Gastroesophageal sphincter (tissue), 3 donors: ENCODE data around the gene PKHD1.
"Not testable (repeated sequence)": the region's sequence is repeated elsewhere in the genome, so short reads cannot be mapped to it uniquely, and the experiment has no call there.

Experiments
- CTCF ChIP-seq, 4 experiments: fragments of 200-600 bp in 2 of 4; fragments of 450-650 bp in 2 of 4; sonication (generic) in 1 of 4; IDR thresholded peaks; one replicate each; pipeline ENCODE4 v1.5.1; 2017 to 2019; ENCODE audit warnings: antibody characterized with exemption in 4 of 4, mild to moderate bottlenecking in 2 of 4, moderate library complexity in 2 of 4
- EP300 ChIP-seq: sonication (generic); formaldehyde crosslinking; IDR thresholded peaks from one replicate; pipeline ENCODE4 v1.6.1; 2017; ENCODE audit warnings: antibody characterized with exemption, mild to moderate bottlenecking
- POLR2A ChIP-seq, 2 donors: fragments of 450-650 bp; IDR thresholded peaks; one replicate each; pipeline ENCODE4 v1.6.1; 2017; ENCODE audit warnings: antibody characterized with exemption in 2 of 2, mild to moderate bottlenecking in 2 of 2, moderate library complexity in 1 of 2
- POLR2AphosphoS5 ChIP-seq: sonication (generic); formaldehyde crosslinking; IDR thresholded peaks from one replicate; pipeline ENCODE4 v1.6.1; 2017; ENCODE audit warnings: antibody characterized with exemption

DNA sequence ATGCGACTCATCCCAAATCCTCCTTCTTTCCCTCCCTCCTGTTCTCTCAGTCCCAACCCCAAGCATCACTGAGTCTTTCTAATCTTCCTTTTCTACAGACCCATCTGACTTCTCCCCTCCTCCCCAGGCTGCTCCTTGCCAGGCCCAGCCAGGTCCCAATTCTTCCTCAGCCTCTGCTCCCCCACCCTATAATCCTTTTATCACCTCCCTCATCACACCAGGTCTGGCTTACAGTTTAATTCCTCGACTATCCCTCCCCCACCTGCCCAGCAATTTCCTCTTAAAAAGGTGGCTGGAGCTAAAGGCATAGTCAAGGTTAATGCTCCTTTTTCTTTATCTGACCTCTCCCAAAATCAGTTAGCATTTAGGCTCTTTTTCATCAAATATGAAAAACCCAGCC is 147.7 kb downstream of the PKHD1 start:
- not testable (repeated sequence) for TF ChIP-seq CTCF (IDR thresholded peaks at IDR 0.05); POLR2A (IDR thresholded peaks at IDR 0.05); EP300; POLR2AphosphoS5
